ENCODE results near the gene AP5S1. TPM values are rescaled to one million over a fixed set of nuclear protein-coding genes. Genes with fewer than 3 reads are reported as not detected.

Gene AP5S1
- polyA plus RNA-seq, 1 donor from 2014 or later, result 11.3 TPM

DNA sequence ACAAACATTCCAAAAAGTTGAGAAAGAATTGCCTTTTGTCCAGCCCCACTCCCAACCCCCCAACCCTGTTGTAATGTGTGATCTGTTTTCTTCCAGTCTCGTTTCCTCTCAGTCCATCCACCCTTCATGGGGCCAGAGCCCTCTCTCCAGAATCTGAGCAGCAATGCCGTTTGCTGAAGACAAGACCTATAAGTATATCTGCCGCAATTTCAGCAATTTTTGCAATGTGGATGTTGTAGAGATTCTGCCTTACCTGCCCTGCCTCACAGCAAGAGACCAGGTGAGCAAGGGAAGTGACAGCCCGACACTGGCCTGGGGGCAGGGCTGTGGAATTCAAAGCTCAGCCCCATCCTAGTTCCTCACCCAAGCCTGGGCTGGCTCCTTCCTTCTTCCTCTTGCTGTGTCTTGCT, 34.1 kb downstream of the AP5S1 start:
- no peak overlapping the region for H3K9ac ChIP-seq (ENCODE audit: low read length)

GRCh38 chr20:3857405-3857804, 37.1 kb downstream of the AP5S1 start:
- Histone ChIP-seq H3K27ac (ENCODE audit: low read length) (no peak overlapping the region), H3K4me3 (ENCODE audit: low read length) (no peak overlapping the region), H2AFZ (ENCODE audit: low read depth, low read length) (no peak overlapping the region), H4K20me1 (ENCODE audit: insufficient read depth) (no peaks in the 10 kb centered on the region), H3F3A (ENCODE audit: insufficient read depth, low read length, poor library complexity, severe bottlenecking) (no peaks in the 10 kb centered on the region), H3K27me3 (ENCODE audit: insufficient read depth, low read depth, low read length) (no peaks in the 10 kb centered on the region), H3K79me2 (replicated peaks; ENCODE audit: insufficient read depth, low read length) (no peaks in the 10 kb centered on the region), H3K9me3 (ENCODE audit: low read length) (no peaks in the 10 kb centered on the region), H3K9me2 (ENCODE audit: insufficient read depth, low read length) (no peaks in the 10 kb centered on the region), H3K4me2 (ENCODE audit: low read length) (no peak overlapping the region), H3K36me3 (ENCODE audit: insufficient read depth, low read length) (peaks cover 5% of the 10 kb centered on the region), H3K9ac (ENCODE audit: low read length) (no peak overlapping the region)
- no peak for TF ChIP-seq EZH2 (IDR thresholded peaks at IDR 0.05; ENCODE audit: borderline replicate concordance, insufficient read depth, low read length, poor library complexity, severe bottlenecking)
- TF ChIP-seq SMC3 (conservative IDR thresholded peaks at IDR 0.05; ENCODE audit: poor library complexity), result no peak
- TF ChIP-seq, protein P1, sequence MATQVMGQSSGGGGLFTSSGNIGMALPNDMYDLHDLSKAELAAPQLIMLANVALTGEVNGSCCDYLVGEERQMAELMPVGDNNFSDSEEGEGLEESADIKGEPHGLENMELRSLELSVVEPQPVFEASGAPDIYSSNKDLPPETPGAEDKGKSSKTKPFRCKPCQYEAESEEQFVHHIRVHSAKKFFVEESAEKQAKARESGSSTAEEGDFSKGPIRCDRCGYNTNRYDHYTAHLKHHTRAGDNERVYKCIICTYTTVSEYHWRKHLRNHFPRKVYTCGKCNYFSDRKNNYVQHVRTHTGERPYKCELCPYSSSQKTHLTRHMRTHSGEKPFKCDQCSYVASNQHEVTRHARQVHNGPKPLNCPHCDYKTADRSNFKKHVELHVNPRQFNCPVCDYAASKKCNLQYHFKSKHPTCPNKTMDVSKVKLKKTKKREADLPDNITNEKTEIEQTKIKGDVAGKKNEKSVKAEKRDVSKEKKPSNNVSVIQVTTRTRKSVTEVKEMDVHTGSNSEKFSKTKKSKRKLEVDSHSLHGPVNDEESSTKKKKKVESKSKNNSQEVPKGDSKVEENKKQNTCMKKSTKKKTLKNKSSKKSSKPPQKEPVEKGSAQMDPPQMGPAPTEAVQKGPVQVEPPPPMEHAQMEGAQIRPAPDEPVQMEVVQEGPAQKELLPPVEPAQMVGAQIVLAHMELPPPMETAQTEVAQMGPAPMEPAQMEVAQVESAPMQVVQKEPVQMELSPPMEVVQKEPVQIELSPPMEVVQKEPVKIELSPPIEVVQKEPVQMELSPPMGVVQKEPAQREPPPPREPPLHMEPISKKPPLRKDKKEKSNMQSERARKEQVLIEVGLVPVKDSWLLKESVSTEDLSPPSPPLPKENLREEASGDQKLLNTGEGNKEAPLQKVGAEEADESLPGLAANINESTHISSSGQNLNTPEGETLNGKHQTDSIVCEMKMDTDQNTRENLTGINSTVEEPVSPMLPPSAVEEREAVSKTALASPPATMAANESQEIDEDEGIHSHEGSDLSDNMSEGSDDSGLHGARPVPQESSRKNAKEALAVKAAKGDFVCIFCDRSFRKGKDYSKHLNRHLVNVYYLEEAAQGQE (IDR thresholded peaks at IDR 0.05; ENCODE audit: borderline replicate concordance), result no peak
- TF ChIP-seq EP300 (conservative IDR thresholded peaks at IDR 0.05; ENCODE audit: poor library complexity, severe bottlenecking), result no peak
- TF ChIP-seq RAD21 (conservative IDR thresholded peaks at IDR 0.05), result no peak
- no peak for TF ChIP-seq MXI1 (conservative IDR thresholded peaks at IDR 0.05; ENCODE audit: poor library complexity, severe bottlenecking)
- no peak for TF ChIP-seq CTCF (IDR thresholded peaks at IDR 0.05; ENCODE audit: poor library complexity, severe bottlenecking)
- no peak for TF ChIP-seq POLR2AphosphoS5 (IDR thresholded peaks at IDR 0.05)
- no peak for TF ChIP-seq TAF1 (IDR thresholded peaks at IDR 0.05; ENCODE audit: low read depth)

More for the DNA sequence above, 34.1 kb downstream of the AP5S1 start:
- no peak overlapping the region for H3K4me3 ChIP-seq (ENCODE audit: low read length)
- H4K20me1 ChIP-seq (ENCODE audit: insufficient read depth), result no peaks in the 10 kb centered on the region
- no peak overlapping the region for H3K27ac ChIP-seq (ENCODE audit: low read length)
- H3K36me3 ChIP-seq (ENCODE audit: insufficient read depth, low read length), result no peaks in the 10 kb centered on the region
- no peaks in the 10 kb centered on the region for H3K79me2 ChIP-seq (replicated peaks; ENCODE audit: insufficient read depth, low read length)
- H3K27me3 ChIP-seq (ENCODE audit: insufficient read depth, low read depth, low read length), result no peaks in the 10 kb centered on the region
- no peaks in the 10 kb centered on the region for H3K9me2 ChIP-seq (ENCODE audit: insufficient read depth, low read length)
- no peak for TF ChIP-seq EZH2 (IDR thresholded peaks at IDR 0.05; ENCODE audit: borderline replicate concordance, insufficient read depth, low read length, poor library complexity, severe bottlenecking)
- TF ChIP-seq, protein P1 (IDR thresholded peaks at IDR 0.05; ENCODE audit: borderline replicate concordance), result no peak
- TF ChIP-seq EP300 (conservative IDR thresholded peaks at IDR 0.05; ENCODE audit: poor library complexity, severe bottlenecking), result no peak
- TF ChIP-seq SMC3 (conservative IDR thresholded peaks at IDR 0.05; ENCODE audit: poor library complexity), result no peak
- no peaks in the 10 kb centered on the region for H3K9me3 ChIP-seq (ENCODE audit: low read length)
- H3K4me2 ChIP-seq (ENCODE audit: low read length), result no peak overlapping the region
- H2AFZ ChIP-seq (ENCODE audit: low read depth, low read length), result no peak overlapping the region
- H3F3A ChIP-seq (ENCODE audit: insufficient read depth, low read length, poor library complexity, severe bottlenecking), result no peaks in the 10 kb centered on the region
